A673 (cell line): ENCODE results near the gene RGMA. TPM values are rescaled to one million over a fixed set of nuclear protein-coding genes. Genes with fewer than 3 reads are reported as not detected.

ENCODE experiments used
- BruUV-seq: library from RNA; stranded (reverse); fragments of 400-500 nt; replicated peaks from 2 replicates; lab custom pipeline; 2021; lab: Mats Ljungman, UMichigan
- CTCF ChIA-PET: fragments of 300-600 bp; sonication (Branson Sonifier 250); formaldehyde crosslinking; loops from one replicate; lab custom pipeline; 2022; ENCODE audit warnings: antibody characterized with exemption; lab: Charles Lee
- POLR2A ChIA-PET: fragments of 300-600 bp; sonication (Branson Sonifier 250); formaldehyde crosslinking; loops from one replicate; lab custom pipeline; 2022; ENCODE audit warnings: antibody characterized with exemption; ENCODE audit not compliant: low non-redundant PET; lab: Charles Lee
- DNase-seq: peaks from one replicate; pipeline ENCODE4 v3.0.0-alpha.2; 2015; ENCODE audit warnings: low spot score
- H3K27ac ChIP-seq: fragments of 200-600 bp; sonication (generic); 2 replicates; pipeline ENCODE4 v1.5.1; 2016; ENCODE audit warnings: mixed run types, low read depth, mild to moderate bottlenecking, mixed read lengths, antibody characterized with exemption, low read length; ENCODE audit not compliant: poor library complexity, severe bottlenecking
- H3K27me3 ChIP-seq: fragments of 200-600 bp; sonication (generic); replicated peaks from 2 replicates; pipeline ENCODE4 v1.6.1; 2017; ENCODE audit warnings: mixed run types, low read depth, mild to moderate bottlenecking, mixed read lengths, antibody characterized with exemption, low read length; ENCODE audit not compliant: insufficient read depth, poor library complexity
- H3K36me3 ChIP-seq: fragments of 200-600 bp; sonication (generic); 2 replicates; pipeline ENCODE4 v1.6.1; 2016; ENCODE audit warnings: mixed run types, mild to moderate bottlenecking, mixed read lengths, antibody characterized with exemption, low read length; ENCODE audit not compliant: insufficient read depth, poor library complexity, severe bottlenecking
- H3K4me1 ChIP-seq: fragments of 200-600 bp; sonication (generic); 2 replicates; pipeline ENCODE4 v1.6.1; 2017; ENCODE audit warnings: mixed run types, mild to moderate bottlenecking, mixed read lengths, antibody characterized with exemption, low read length; ENCODE audit not compliant: insufficient read depth, poor library complexity, severe bottlenecking
- H3K4me3 ChIP-seq: fragments of 200-600 bp; sonication (generic); 2 replicates; pipeline ENCODE4 v1.5.1; 2016; ENCODE audit warnings: low read depth, mixed run types, mild to moderate bottlenecking, mixed read lengths, low read length; ENCODE audit not compliant: poor library complexity, severe bottlenecking
- H3K9me3 ChIP-seq: fragments of 200-600 bp; sonication (generic); 2 replicates; pipeline ENCODE4 v1.6.1; 2016; ENCODE audit warnings: mixed run types, low read depth, mild to moderate bottlenecking, mixed read lengths, antibody characterized with exemption, low read length; ENCODE audit not compliant: poor library complexity, severe bottlenecking
- EZH2 ChIP-seq: fragments of 200-600 bp; sonication (generic); IDR thresholded peaks from 2 replicates; pipeline ENCODE4 v1.6.1; 2017; ENCODE audit warnings: borderline replicate concordance, low read depth, mild to moderate bottlenecking, mixed read lengths, antibody characterized with exemption, low read length; ENCODE audit not compliant: poor library complexity, severe bottlenecking
- intact Hi-C: fragments of 100-400 bp; cut with micrococcal nuclease; formaldehyde crosslinking; loops from one replicate; pipeline ENCODE4 v1.10.0; 2022; ENCODE audit not compliant: unreplicated experiment
- total RNA-seq: library from RNA; stranded (reverse); gene quantifications from 2 replicates; pipeline ENCODE4 v1.2.3, GENCODE V29; 2021
- TF ChIP-seq, protein P1 (sequence below): fragments of 300-800, 200-600 bp; sonication (generic); conservative IDR thresholded peaks from 2 replicates; pipeline ENCODE4 v1.5.1; 2017; ENCODE audit warnings: low read depth, mild to moderate bottlenecking, antibody characterized with exemption, low read length, moderate library complexity, mixed read lengths

Gene RGMA
- total RNA-seq, 1 experiment from 2014 or later: 5.0 TPM

DNA sequence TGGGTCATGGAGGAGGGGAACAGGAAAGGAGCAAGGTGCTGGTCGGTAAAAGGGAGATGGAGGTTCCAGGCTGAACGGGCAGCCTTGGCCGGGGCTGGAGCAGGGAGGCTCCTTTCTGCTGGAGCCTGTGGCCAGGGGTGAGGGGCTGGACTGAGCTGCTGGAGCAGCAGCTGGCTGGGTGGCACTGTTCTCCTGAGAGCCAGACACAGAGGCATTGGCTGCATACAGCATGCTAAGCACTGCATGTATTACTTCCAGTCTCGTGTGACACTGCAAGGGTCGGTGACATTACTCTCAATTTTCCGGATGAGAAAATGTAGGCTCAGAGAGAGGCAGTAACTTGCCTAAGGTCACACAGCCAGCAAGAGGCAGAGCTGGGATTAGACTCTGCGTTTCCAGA lies 42.3 kb downstream of the RGMA start:
- TF ChIP-seq, protein P1, sequence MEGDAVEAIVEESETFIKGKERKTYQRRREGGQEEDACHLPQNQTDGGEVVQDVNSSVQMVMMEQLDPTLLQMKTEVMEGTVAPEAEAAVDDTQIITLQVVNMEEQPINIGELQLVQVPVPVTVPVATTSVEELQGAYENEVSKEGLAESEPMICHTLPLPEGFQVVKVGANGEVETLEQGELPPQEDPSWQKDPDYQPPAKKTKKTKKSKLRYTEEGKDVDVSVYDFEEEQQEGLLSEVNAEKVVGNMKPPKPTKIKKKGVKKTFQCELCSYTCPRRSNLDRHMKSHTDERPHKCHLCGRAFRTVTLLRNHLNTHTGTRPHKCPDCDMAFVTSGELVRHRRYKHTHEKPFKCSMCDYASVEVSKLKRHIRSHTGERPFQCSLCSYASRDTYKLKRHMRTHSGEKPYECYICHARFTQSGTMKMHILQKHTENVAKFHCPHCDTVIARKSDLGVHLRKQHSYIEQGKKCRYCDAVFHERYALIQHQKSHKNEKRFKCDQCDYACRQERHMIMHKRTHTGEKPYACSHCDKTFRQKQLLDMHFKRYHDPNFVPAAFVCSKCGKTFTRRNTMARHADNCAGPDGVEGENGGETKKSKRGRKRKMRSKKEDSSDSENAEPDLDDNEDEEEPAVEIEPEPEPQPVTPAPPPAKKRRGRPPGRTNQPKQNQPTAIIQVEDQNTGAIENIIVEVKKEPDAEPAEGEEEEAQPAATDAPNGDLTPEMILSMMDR: no peak
- TF ChIP-seq EZH2: no peak
- BruUV-seq: no TSS peak
- Histone ChIP-seq H3K27ac (no peak overlapping the region), H3K36me3 (no peaks in the 10 kb centered on the region), H3K4me1 (peaks cover 4% of the 10 kb centered on the region), H3K9me3 (peaks cover 6% of the 10 kb centered on the region), H3K4me3 (no peak overlapping the region), H3K27me3 (no peaks in the 10 kb centered on the region)
- DNase-seq: no peak
- ChIA-PET POLR2A (no interaction called here), CTCF (no interaction called here)
- intact Hi-C loops: no loop called here

DNA sequence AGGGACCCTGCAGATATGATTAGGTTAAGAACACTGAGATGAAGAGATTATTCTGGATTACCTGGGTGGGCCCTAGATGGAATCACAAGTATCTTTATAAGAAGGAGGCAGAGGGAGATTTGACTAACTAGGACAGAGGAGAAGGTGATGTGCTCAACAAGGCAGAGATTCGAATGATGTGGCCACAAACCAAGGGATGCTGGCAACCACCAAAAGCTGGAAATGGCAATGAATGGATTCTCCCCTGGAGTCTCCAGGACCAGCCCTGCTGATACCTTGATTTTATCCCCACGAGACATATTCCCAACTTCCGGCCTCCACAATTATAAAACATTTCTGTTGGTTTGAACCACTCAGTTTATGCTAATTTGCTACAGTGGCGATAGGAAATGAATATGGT lies 42.9 kb downstream of the RGMA start:
- peaks cover 4% of the 10 kb centered on the region for H3K4me1 ChIP-seq
- no peak overlapping the region for H3K4me3 ChIP-seq
- DNase-seq: no peak
- H3K27me3 ChIP-seq: no peaks in the 10 kb centered on the region
- H3K36me3 ChIP-seq: no peaks in the 10 kb centered on the region
- intact Hi-C loops: no loop called here
- BruUV-seq: no TSS peak
- TF ChIP-seq EZH2: no peak
- TF ChIP-seq, protein P1: no peak
- no peak overlapping the region for H3K27ac ChIP-seq
- ChIA-PET CTCF (no interaction called here), POLR2A (no interaction called here)
- H3K9me3 ChIP-seq: peaks cover 6% of the 10 kb centered on the region

DNA sequence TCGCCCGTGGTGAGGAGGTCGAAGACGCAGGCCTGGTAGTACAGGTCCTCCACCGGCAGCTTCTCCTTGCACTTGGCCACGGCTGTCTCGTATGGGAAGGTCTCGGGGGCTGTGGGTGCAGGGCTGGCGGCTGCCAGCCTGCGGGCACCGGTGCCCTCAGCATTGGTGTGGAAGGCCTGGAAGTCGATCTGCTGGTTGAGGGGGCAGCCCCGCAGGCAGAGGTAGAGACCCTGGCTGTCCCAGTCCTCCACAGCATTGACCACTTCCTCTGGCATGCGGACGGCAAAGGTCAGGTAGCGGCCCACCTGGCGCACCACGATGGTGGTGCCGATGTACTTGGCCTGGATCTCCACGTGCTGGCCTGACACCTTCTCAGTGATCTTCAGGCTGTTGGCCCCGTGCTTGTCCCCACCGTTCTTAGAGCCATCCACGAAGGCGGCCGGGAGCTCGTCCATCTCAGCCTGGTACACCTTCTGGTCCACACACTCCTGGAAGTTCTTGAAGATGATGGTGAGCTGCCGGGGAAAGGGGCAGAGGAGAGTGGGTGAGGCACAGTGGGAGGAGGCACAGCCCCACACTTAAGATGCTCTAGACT lies 43.7 kb downstream of the RGMA start:
- CTCF ChIA-PET: no interaction called here
- BruUV-seq: no TSS peak
- no peaks in the 10 kb centered on the region for H3K36me3 ChIP-seq
- H3K4me1 ChIP-seq: peaks cover 4% of the 10 kb centered on the region
- no peaks in the 10 kb centered on the region for H3K27me3 ChIP-seq
- no peak overlapping the region for H3K27ac ChIP-seq
- TF ChIP-seq EZH2: no peak
- TF ChIP-seq, protein P1: no peak
- DNase-seq: no peak
- no peak overlapping the region for H3K4me3 ChIP-seq
- intact Hi-C loops: no loop called here
- H3K9me3 ChIP-seq: peaks cover 6% of the 10 kb centered on the region
- POLR2A ChIA-PET: no interaction called here
